ENCODE results near the gene IGF1R.

The IGF1R gene

GRCh38 chr15:98676586-98677270 is 28.4 kb downstream of the IGF1R start:
- no peak for DNase-seq

GRCh38 chr15:98677345-98678059 is 29.2 kb downstream of the IGF1R start:
- DNase-seq, result no peak

GRCh38 chr15:98678484-98678883 is 30.1 kb downstream of the IGF1R start:
- no peak for DNase-seq

- DNase-seq, result no peak
Measured at GRCh38 chr15:98681061-98681460, 32.7 kb downstream of the IGF1R start.

GRCh38 chr15:98682992-98683701 is 34.8 kb downstream of the IGF1R start:
- DNase-seq, result no peak

GRCh38 chr15:98683831-98684230 is 35.5 kb downstream of the IGF1R start:
- DNase-seq, result no peak

- DNase-seq, result peak; percentile 79
Measured at GRCh38 chr15:98684436-98684835, 36.1 kb downstream of the IGF1R start.

- peak; percentile 21 for DNase-seq
Measured at GRCh38 chr15:98684995-98685525, 36.7 kb downstream of the IGF1R start.

- no peak for DNase-seq
Measured at GRCh38 chr15:98686983-98687382, 38.6 kb downstream of the IGF1R start.

GRCh38 chr15:98689431-98689861 is 41.1 kb downstream of the IGF1R start:
- DNase-seq, result peak; percentile 73

GRCh38 chr15:98690272-98690950 is 42.1 kb downstream of the IGF1R start:
- peak; percentile 24 for DNase-seq

- no peak for DNase-seq
Measured at GRCh38 chr15:98692213-98692612, 43.9 kb downstream of the IGF1R start.

- no peak for DNase-seq
Measured at GRCh38 chr15:98694161-98694560, 45.8 kb downstream of the IGF1R start.

GRCh38 chr15:98698792-98699191 is 50.5 kb downstream of the IGF1R start:
- no peak for DNase-seq

GRCh38 chr15:98699591-98700424 is 51.5 kb downstream of the IGF1R start:
- no peak for DNase-seq

GRCh38 chr15:98700519-98700918 is 52.2 kb downstream of the IGF1R start:
- DNase-seq, result no peak

- DNase-seq, result no peak
Measured at GRCh38 chr15:98703126-98703685, 54.9 kb downstream of the IGF1R start.

- no peak for DNase-seq
Measured at GRCh38 chr15:98705070-98705469, 56.7 kb downstream of the IGF1R start.

GRCh38 chr15:98706387-98706786 is 58.0 kb downstream of the IGF1R start:
- DNase-seq, result no peak

- no peak for DNase-seq
Measured at GRCh38 chr15:98706986-98707385, 58.6 kb downstream of the IGF1R start.

- DNase-seq, result no peak
Measured at GRCh38 chr15:98708037-98708590, 59.8 kb downstream of the IGF1R start.
